ENCODE results near the gene HEYL.
"Not testable (repeated sequence)": the region's sequence is repeated elsewhere in the genome, so short reads cannot be mapped to it uniquely, and the experiment has no call there.

HEYL gene

GRCh38 chr1:39635205-39635870 is 4.1 kb downstream of the HEYL start:
- no peak for DNase-seq

- no peak for DNase-seq
Observed at GRCh38 chr1:39633422-39633821, 6.0 kb downstream of the HEYL start.

DNA sequence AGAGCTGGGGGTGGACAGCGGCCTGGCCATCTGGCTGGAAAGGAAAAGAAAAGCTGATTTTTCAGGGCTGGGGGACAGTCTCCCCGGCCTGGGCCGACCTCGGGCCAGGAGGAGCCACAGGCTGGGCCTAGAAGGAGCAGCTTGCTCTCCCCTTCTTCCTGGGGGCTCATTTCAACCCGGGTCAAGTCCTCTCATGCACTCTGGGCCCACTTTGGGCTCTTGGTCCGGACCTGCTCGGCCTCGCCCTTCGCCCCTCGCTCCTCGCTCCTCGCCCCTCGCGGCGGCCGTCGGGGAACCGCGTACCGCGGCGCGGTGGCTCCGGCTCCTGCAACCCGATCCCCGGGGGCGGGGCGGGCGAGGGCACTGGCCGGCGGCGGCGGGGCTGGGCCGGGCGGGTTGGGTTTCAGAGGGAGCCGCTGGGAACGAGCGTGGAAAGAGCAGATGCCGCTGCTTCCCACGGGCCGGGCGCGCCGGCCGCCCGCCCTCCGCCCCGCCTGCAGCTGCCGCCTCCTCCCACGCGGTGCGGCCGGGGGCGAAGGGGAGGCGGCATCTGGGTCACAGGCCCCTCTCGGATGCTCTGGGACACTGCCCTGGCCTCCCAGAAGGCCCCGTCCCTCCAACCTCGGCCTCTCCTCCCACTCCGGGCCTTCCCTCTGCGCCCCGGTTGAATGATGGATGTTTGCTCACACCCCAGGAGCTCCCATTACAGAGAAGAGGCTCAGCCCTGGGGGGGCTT is 6.6 kb downstream of the HEYL start:
- DNase-seq: no peak

DNA sequence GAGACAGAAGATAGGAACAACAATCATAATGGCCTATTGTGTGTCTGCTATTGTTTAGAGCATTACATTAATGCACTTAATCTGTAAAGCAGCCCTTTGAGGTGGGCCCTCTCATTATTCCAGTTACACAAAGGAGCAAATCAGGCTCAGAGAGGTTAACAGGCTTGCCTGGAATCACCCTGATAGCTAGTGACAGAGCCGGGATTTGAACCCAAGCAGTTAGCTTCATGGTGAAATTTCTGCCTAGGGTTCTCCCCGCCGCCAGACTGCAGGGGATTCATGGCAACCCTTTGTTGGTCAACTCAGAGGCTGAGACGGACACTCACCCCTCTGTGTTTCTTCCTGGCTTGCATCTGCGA is 7.1 kb downstream of the HEYL start:
- DNase-seq: no peak

GRCh38 chr1:39631361-39632322 is 7.8 kb downstream of the HEYL start:
- no peak for DNase-seq

DNA sequence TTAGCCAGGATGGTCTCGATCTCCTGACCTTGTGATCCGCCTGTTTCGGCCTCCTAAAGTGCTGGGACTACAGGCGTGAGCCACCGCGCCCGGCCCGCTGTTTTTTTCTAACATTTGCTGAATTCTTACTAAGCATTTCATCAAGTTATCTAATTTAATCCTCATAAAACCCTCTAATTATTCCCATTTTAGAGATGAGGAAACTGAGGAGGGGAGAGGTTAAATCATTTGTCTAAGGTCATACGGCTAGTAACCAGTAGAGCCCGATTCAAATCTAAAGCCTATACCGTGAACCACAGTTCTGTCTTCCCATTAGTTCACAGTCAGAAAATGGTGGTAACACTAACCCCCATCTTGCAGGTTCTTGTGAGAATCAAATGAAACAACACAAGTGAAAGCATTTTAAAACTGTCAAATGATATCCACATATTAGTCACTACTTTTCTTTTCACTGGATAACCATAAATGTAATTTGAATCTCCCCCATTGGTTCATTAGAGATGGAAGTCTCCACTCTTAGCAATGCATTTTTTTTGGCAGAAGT is 10.6 kb downstream of the HEYL start:
- DNase-seq: no peak

GRCh38 chr1:39626646-39627045 is 12.8 kb downstream of the HEYL start:
- DNase-seq: no peak

- DNase-seq: no peak
Observed at GRCh38 chr1:39625462-39626273, 13.8 kb downstream of the HEYL start.

- no peak for DNase-seq
Observed at GRCh38 chr1:39625009-39625408, 14.4 kb downstream of the HEYL start.

GRCh38 chr1:39623053-39623452 is 16.4 kb downstream of the HEYL start:
- DNase-seq: no peak

DNA sequence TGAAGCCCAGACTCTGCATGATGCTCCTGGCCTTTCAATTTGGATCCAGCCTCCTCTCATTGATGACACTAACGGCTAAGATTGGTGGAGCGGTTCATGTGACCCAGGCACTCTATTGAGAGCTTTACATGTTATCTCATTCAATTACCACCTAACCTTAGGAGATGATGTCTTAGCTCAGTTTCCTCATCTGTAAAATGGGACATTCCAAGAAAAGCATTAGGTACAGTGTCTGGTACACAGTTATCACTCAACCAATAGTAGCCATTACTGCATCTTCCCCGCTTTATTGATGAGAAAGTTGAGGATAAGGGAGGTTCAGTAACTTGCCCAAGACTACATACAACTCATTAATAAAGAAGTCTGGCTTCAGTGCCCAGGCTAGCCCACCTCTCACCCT is 17.0 kb downstream of the HEYL start:
- DNase-seq: no peak

DNA sequence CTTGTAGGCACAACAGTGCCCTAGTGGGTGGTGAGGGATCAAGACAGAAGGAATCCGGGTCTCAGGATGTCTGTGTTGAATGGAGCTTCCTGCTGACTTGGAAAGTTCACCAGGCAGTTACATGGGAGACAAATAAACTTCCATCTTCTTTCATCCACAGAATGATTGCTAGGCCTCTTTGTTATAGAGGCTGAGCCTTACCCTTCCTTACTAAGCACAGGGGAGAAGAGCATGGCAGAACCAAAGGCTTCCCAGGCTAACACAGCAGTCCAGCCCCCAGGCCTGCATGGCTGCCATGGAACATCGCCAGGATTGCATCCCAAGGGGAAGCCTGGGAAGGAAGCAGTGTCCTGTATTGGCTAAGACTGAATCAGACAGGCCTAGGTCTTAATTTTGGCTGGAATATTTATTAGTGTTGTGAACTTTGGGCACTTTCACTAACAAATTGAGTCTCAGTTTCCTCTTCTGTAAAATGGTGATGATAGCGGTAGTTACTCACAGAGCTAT is 18.7 kb downstream of the HEYL start:
- no peak for DNase-seq

DNA sequence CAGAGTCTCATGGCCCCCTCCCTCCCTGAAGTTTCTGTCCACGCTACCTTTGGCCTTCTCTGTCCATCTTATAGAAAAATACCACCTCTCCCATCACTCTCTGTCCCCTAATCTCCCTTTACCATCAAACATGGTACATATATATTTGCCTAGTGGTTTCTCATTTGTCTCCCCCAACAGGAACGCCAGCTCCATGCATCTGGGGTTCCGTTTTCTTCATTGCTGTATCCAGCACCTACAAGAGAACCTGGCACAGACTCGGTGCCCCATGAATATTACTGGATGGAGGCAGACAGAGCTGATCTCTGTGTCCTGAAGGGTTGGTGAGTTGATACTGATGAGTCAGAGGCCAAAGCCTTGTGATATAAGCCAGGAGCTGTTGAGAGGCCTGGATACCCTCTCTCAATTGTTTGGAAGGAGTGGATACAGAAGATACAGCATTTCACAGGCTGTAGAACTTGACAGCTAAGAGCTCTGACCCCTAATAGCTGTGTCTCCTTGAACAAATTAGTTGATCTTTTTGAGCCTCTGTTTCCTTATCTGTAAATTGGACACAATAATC is 21.9 kb downstream of the HEYL start:
- DNase-seq: no peak

DNA sequence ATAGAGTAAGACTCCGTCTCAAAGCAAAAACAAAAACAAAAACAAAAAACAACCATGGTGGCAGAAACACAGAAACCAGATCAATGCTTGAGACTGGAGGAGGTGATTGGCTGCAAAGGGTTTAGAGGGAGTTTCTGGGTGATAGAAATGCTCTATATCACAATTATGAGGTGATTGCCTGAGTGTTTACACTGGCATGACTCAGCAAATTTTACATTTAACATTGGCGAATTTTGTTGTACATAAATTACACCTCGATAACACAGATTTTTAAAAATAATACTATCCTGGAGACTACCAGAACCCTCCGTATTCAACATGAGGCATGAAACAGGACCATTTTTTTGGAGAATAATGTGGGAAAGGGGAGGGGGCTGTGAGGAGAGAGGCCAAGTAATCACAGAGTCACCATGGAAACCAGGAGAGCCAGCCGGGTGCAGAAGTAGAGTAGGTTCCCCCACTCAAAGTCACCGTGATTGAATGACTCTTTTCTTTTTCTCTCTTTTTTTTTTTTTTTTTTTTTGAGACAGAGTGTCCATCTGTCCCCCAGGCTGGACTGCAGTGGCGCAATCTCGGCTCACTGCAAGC is 24.3 kb downstream of the HEYL start:
- no peak for DNase-seq

DNA sequence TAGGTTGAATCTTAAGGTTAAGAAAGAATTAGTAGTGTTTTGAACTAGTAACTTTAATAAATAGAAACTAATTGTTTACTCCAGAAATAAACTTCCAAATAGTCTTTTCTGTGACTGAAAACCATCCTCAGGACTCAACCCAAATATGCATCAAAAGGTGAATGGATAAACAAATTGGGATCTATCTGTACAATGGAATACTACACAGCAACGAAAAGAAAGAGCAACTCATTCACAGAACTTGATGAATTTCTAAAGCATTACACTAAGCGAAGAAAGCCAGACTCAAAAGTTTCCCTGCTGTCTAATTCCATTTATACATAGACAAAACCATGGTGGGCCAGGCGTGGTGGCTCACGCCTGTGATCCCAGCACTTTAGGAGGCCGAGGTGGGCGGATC is 25.0 kb downstream of the HEYL start:
- DNase-seq: no peak

GRCh38 chr1:39613250-39613649 is 26.2 kb downstream of the HEYL start:
- DNase-seq: no peak

- DNase-seq: no peak
Observed at GRCh38 chr1:39609618-39610331, 29.7 kb downstream of the HEYL start.

- no peak for DNase-seq
Observed at GRCh38 chr1:39608921-39609320, 30.5 kb downstream of the HEYL start.

DNA sequence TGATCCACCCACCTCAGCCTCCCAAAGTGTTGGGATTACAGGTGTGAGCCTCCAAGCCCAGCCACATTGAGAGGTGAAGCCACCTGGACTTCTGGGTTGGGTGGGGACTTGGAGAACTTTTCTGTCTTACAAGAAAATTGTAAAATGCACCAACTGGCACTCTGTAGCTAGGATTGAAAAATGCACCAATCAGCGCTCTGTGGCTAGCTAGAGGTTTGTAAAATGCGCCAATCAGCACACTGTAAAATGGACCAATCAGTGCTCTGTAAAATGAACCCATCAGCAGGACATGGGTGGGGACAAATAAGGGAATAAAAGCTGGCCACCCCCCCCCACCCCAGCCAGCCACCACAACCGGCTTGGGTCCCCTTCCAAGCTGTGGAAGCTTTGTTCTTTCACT is 35.8 kb downstream of the HEYL start:
- not testable (repeated sequence) for DNase-seq

DNA sequence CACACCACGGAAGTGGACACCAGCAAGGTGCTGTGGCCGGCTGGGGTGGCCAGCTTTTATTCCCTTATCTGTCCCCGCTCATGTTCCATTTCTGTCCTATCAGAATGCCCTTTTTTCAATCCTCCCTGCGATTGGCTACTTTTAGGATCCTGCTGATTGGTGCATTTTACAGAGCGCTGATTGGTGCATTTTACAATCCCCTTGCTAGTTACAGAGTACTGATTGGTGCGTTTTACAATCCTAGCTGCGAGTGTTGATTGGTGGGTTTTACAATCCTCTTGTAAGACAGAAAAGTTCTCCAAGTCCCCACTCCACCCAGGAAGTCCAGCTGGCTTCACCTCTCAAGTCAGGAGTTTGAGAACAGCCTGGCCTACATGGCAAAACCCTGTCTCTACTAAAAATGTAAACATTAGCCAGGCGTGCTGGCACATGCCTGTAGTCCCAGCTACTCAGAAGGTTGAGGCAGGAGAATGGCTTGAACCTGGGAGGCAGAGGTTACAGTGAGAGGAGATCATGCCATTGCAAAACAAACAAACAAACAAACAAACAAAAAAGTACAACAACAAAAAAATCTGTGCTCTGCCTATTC is 37.7 kb downstream of the HEYL start:
- DNase-seq: not testable (repeated sequence)

All from NCI-H2171 (cell line).